Endodermal cell (in vitro differentiated cells): ENCODE measurements around the gene GRID2IP. TPM values are rescaled to one million over a fixed set of nuclear protein-coding genes. Genes with fewer than 3 reads are reported as not detected.
"Not testable (repeated sequence)": the region's sequence is repeated elsewhere in the genome, so short reads cannot be mapped to it uniquely, and the experiment has no call there.

Experiments
- DNase-seq: peaks from one replicate; pipeline ENCODE4 v3.0.0-alpha.2; 2017
- H3K27ac ChIP-seq: 2 replicates; pipeline ENCODE4 v1.5.1; 2013; ENCODE audit warnings: mild to moderate bottlenecking, low read depth, low read length, moderate library complexity
- H3K27me3 ChIP-seq: 2 replicates; pipeline ENCODE4 v1.6.1; 2013; ENCODE audit warnings: mild to moderate bottlenecking, low read length, moderate library complexity; ENCODE audit not compliant: insufficient read depth, control insufficient read depth, poor library complexity, severe bottlenecking
- H3K36me3 ChIP-seq: 2 replicates; pipeline ENCODE4 v1.7.0; 2013; ENCODE audit warnings: mild to moderate bottlenecking, low read length, moderate library complexity; ENCODE audit not compliant: control insufficient read depth, insufficient read depth
- H3K4me1 ChIP-seq: one replicate; pipeline ENCODE4 v1.7.0; 2013; ENCODE audit warnings: low read length; ENCODE audit not compliant: control insufficient read depth, insufficient read depth
- H3K4me3 ChIP-seq: 2 replicates; pipeline ENCODE4 v1.5.1; 2013; ENCODE audit warnings: mild to moderate bottlenecking, low read length, moderate library complexity
- H3K9ac ChIP-seq: 2 replicates; pipeline ENCODE4 v1.6.1; 2013; ENCODE audit warnings: mild to moderate bottlenecking, low read length, moderate library complexity; ENCODE audit not compliant: poor library complexity, severe bottlenecking; ENCODE audit errors: extremely low read depth
- H3K9me3 ChIP-seq: 2 replicates; pipeline ENCODE4 v1.6.1; 2013; ENCODE audit warnings: mild to moderate bottlenecking, low read length, moderate library complexity; ENCODE audit not compliant: control insufficient read depth
- H3K27ac Mint-ChIP-seq: 2 replicates; pipeline ENCODE4 v1.8.0; 2020; ENCODE audit warnings: mixed read lengths
- H3K27me3 Mint-ChIP-seq: 2 replicates; pipeline ENCODE4 v1.8.0; 2021; ENCODE audit warnings: mild to moderate bottlenecking, mixed read lengths; ENCODE audit not compliant: insufficient read depth
- H3K36me3 Mint-ChIP-seq: 2 replicates; pipeline ENCODE4 v1.8.0; 2020; ENCODE audit warnings: low read depth, mixed read lengths
- H3K4me1 Mint-ChIP-seq: 2 replicates; pipeline ENCODE4 v1.8.0; 2020; ENCODE audit warnings: mixed read lengths
- H3K4me3 Mint-ChIP-seq: 2 replicates; pipeline ENCODE4 v1.8.0; 2020; ENCODE audit warnings: mild to moderate bottlenecking, moderate library complexity, mixed read lengths
- H3K9me3 Mint-ChIP-seq: 2 replicates; pipeline ENCODE4 v1.8.0; 2020; ENCODE audit warnings: mild to moderate bottlenecking, mixed read lengths
- CTCF ChIP-seq: fragments of 200-600 bp; sonication (generic); conservative IDR thresholded peaks from 2 replicates; pipeline ENCODE4 v1.5.0; 2021; ENCODE audit warnings: antibody characterized with exemption, mild to moderate bottlenecking
- WGBS, 2 experiments: methylation state at CpG; one replicate each; pipeline versions ENCODE4 v1.1.5 to v1.1.7; 2013; ENCODE audit warnings: missing lambda C conversion rate in 2 of 2, mixed read lengths in 1 of 2; ENCODE audit not compliant: insufficient coverage in 1 of 2, insufficient read length in 1 of 2; 5-methylcytosine and 5-hydroxymethylcytosine counted together
- total RNA-seq, 2 donors: library from RNA; stranded (reverse); fragmentation: NEBNext Ultra II Directional in 1 of 2; extraction: Animal tissue kit (Norgen Biotek cat#: 25700) in 1 of 2; gene quantifications; 2 replicates in 1 of 2; 3 replicates in 1 of 2; pipeline ENCODE4 v1.2.1, GENCODE V29; 2021

Gene GRID2IP
- total RNA-seq, 2 donors from 2014 or later: 2.4 to 4.9 TPM

GRCh38 chr7:6579446-6579845 is 28.2 kb upstream of the GRID2IP start:
- Histone ChIP-seq H3K4me1 (no peaks in the 10 kb centered on the region), H3K9ac (no peak overlapping the region), H3K27ac (no peak overlapping the region), H3K9me3 (no peaks in the 10 kb centered on the region), H3K27me3 (no peaks in the 10 kb centered on the region), H3K4me3 (no peak overlapping the region), H3K36me3 (peaks cover 29% of the 10 kb centered on the region)
- peak; percentile 69 for DNase-seq
- no peaks in the 10 kb centered on the region for H3K9me3 Mint-ChIP-seq
- WGBS, 2 experiments: 92 to 97% methylated on average over 4 of the region's 4 CpGs
- H3K4me1 Mint-ChIP-seq: peaks cover 6% of the 10 kb centered on the region
- no peaks in the 10 kb centered on the region for H3K27me3 Mint-ChIP-seq
- peaks cover 45% of the 10 kb centered on the region for H3K36me3 Mint-ChIP-seq
- peak overlapping the region; percentile 73 for H3K4me3 Mint-ChIP-seq
- peak; percentile 64 for TF ChIP-seq CTCF
- H3K27ac Mint-ChIP-seq: no peak overlapping the region

- H3K36me3 Mint-ChIP-seq: peaks cover 38% of the 10 kb centered on the region
- TF ChIP-seq CTCF: no peak
- peak; percentile 60 for DNase-seq
- Histone ChIP-seq H3K27me3 (no peaks in the 10 kb centered on the region), H3K9me3 (no peaks in the 10 kb centered on the region), H3K4me3 (peak overlapping the region; percentile 78), H3K27ac (no peak overlapping the region), H3K4me1 (no peaks in the 10 kb centered on the region), H3K36me3 (peaks cover 24% of the 10 kb centered on the region), H3K9ac (peak overlapping the region; percentile 21)
- H3K27me3 Mint-ChIP-seq: no peaks in the 10 kb centered on the region
- H3K27ac Mint-ChIP-seq: peak overlapping the region; percentile 93
- H3K9me3 Mint-ChIP-seq: no peaks in the 10 kb centered on the region
- H3K4me3 Mint-ChIP-seq: peak overlapping the region; percentile 73
- whole genome bisulfite sequencing, 2 experiments: 72 to 84% methylated on average over 8 to 18 of the region's 18 CpGs
- H3K4me1 Mint-ChIP-seq: peaks cover 6% of the 10 kb centered on the region
Observed at GRCh38 chr7:6578114-6579084, 27.1 kb upstream of the GRID2IP start.

- no peaks in the 10 kb centered on the region for H3K27me3 ChIP-seq
- H3K4me1 ChIP-seq: no peaks in the 10 kb centered on the region
- H3K9ac ChIP-seq: peak within 1 kb of the TSS; percentile 60
- H3K36me3 Mint-ChIP-seq: peaks cover 30% of the 10 kb centered on the region
- H3K27ac Mint-ChIP-seq: peak within 1 kb of the TSS; percentile 93
- peak within 1 kb of the TSS; percentile 78 for H3K4me3 ChIP-seq
- WGBS, 2 experiments: 33 to 45% methylated on average over 27 to 50 of the region's 51 CpGs
- no peak for TF ChIP-seq CTCF
- H3K27me3 Mint-ChIP-seq: peaks cover 5% of the 10 kb centered on the region
- peak within 1 kb of the TSS; percentile 73 for H3K4me3 Mint-ChIP-seq
- no peaks in the 10 kb centered on the region for H3K9me3 Mint-ChIP-seq
- DNase-seq: peak; percentile 87
- peak within 1 kb of the TSS; percentile 79 for H3K27ac ChIP-seq
- H3K9me3 ChIP-seq: no peaks in the 10 kb centered on the region
- H3K36me3 ChIP-seq: peaks cover 18% of the 10 kb centered on the region
- peaks cover 6% of the 10 kb centered on the region for H3K4me1 Mint-ChIP-seq
Observed at GRCh38 chr7:6577369-6578113, 26.3 kb upstream of the GRID2IP start, which contains the start of gene ZDHHC4. TSS of gene ZDHHC4 (plus strand) at chr7:6577454. CDS start at chr7:6580562, 3,108 bp downstream.

GRCh38 chr7:6576867-6577368 is 25.7 kb upstream of the GRID2IP start:
- not testable (repeated sequence) for H3K9me3 Mint-ChIP-seq, H3K9ac ChIP-seq, H3K9me3 ChIP-seq, H3K27ac Mint-ChIP-seq, H3K27ac ChIP-seq, H3K4me1 ChIP-seq, H3K27me3 ChIP-seq, DNase-seq, H3K27me3 Mint-ChIP-seq, H3K4me1 Mint-ChIP-seq
- Mint-ChIP-seq H3K4me3 (peak overlapping the region; percentile 73), H3K36me3 (peaks cover 24% of the 10 kb centered on the region)
- WGBS, 2 experiments: 29% methylated on average over 10 of the region's 14 CpGs; no CpG with 5 or more reads in 1 of the 2 experiments
- Histone ChIP-seq H3K36me3 (peaks cover 13% of the 10 kb centered on the region), H3K4me3 (peak overlapping the region; percentile 78)
